Lower lobe of right lung (tissue), 2 donors: ENCODE results near the gene ECPAS. TPM values are rescaled to one million over a fixed set of nuclear protein-coding genes. Genes with fewer than 3 reads are reported as not detected.
"Not testable (repeated sequence)": the region's sequence is repeated elsewhere in the genome, so short reads cannot be mapped to it uniquely, and the experiment has no call there.

Source experiments
- ATAC-seq, 2 donors: fragments of 200-7000 bp; cut with Tn5 transposase; one replicate each; pipeline ENCODE4 v1.9.1; 2020 to 2022; ENCODE audit warnings: mild to moderate bottlenecking in 2 of 2, moderate library complexity in 2 of 2
- DNase-seq: peaks from one replicate; pipeline ENCODE4 v3.0.0-alpha.2; 2020
- H3K27ac ChIP-seq: fragments of 200-600 bp; one replicate; pipeline ENCODE4 v1.8.0; 2022
- H3K27me3 ChIP-seq: fragments of 200-600 bp; one replicate; pipeline ENCODE4 v1.8.0; 2022; ENCODE audit warnings: low read depth
- H3K36me3 ChIP-seq: fragments of 200-600 bp; one replicate; pipeline ENCODE4 v1.8.0; 2022; ENCODE audit warnings: mild to moderate bottlenecking
- H3K4me1 ChIP-seq: fragments of 200-600 bp; one replicate; pipeline ENCODE4 v1.8.0; 2022
- H3K4me3 ChIP-seq: fragments of 200-600 bp; one replicate; pipeline ENCODE4 v1.8.0; 2022; ENCODE audit warnings: mild to moderate bottlenecking
- H3K9me3 ChIP-seq: fragments of 200-600 bp; one replicate; pipeline ENCODE4 v1.8.0; 2022
- CTCF ChIP-seq: fragments of 200-600 bp; IDR thresholded peaks from one replicate; pipeline ENCODE4 v1.8.0; 2022; ENCODE audit warnings: antibody characterized with exemption, mild to moderate bottlenecking
- intact Hi-C: fragments of 100-400 bp; cut with DNase I; formaldehyde crosslinking; loops from one replicate; pipeline ENCODE4 v1.11.0; 2022
- total RNA-seq: library from RNA; stranded (reverse); fragmentation: NEBNext Ultra II Directional; extraction: Animal tissue kit (Norgen Biotek cat#: 25700); gene quantifications from one replicate; pipeline ENCODE4 v1.2.1, GENCODE V29; 2021
- donor health status: DM: no; HTN: yes; CAD: no; lungs with severe emphysema.

The ECPAS gene
- total RNA-seq, 1 donor from 2014 or later, result 97.1 TPM

- DNase-seq, result no peak
- ATAC-seq, result no peak
- no peaks in the 10 kb centered on the region for H3K27me3 ChIP-seq
- H3K27ac ChIP-seq, result no peak overlapping the region
- H3K9me3 ChIP-seq, result no peaks in the 10 kb centered on the region
- intact Hi-C loops, result no loop called here
- no peak overlapping the region for H3K4me3 ChIP-seq
- no peaks in the 10 kb centered on the region for H3K36me3 ChIP-seq
- peaks cover 11% of the 10 kb centered on the region for H3K4me1 ChIP-seq
- TF ChIP-seq CTCF, result no peak
Observed at GRCh38 chr9:111527347-111527746, 43.2 kb upstream of the ECPAS start.

- DNase-seq (peak; percentile 85), ATAC-seq (peak; percentile 92 to 95)
- no peak for TF ChIP-seq CTCF
- peaks cover 11% of the 10 kb centered on the region for H3K4me1 ChIP-seq
- intact Hi-C loops, result no loop called here
- H3K27me3 ChIP-seq, result no peaks in the 10 kb centered on the region
- peak within 1 kb of the TSS; percentile 73 for H3K4me3 ChIP-seq
- H3K36me3 ChIP-seq, result no peaks in the 10 kb centered on the region
- peak within 1 kb of the TSS; percentile 38 for H3K27ac ChIP-seq
- no peaks in the 10 kb centered on the region for H3K9me3 ChIP-seq
Observed at GRCh38 chr9:111525056-111525977, 41.1 kb upstream of the ECPAS start, which contains the start of gene ZNF483. Gene ZNF483 (plus strand): TSS chr9:111525179. CDS start chr9:111527396, 2,217 bp downstream.

GRCh38 chr9:111524731-111525055 is 40.5 kb upstream of the ECPAS start:
- Histone ChIP-seq H3K27me3 (no peaks in the 10 kb centered on the region), H3K9me3 (no peaks in the 10 kb centered on the region), H3K36me3 (no peaks in the 10 kb centered on the region), H3K4me1 (peaks cover 11% of the 10 kb centered on the region), H3K4me3 (peak overlapping the region; percentile 73), H3K27ac (no peak overlapping the region)
- DNase-seq (no peak), ATAC-seq (no peak)
- no peak for TF ChIP-seq CTCF
- intact Hi-C loops, result no loop called here

GRCh38 chr9:111516061-111516465 is 31.9 kb upstream of the ECPAS start:
- no peak for TF ChIP-seq CTCF
- Histone ChIP-seq H3K36me3 (no peaks in the 10 kb centered on the region), H3K4me3 (no peak overlapping the region), H3K4me1 (no peaks in the 10 kb centered on the region), H3K9me3 (no peaks in the 10 kb centered on the region), H3K27ac (no peak overlapping the region), H3K27me3 (no peaks in the 10 kb centered on the region)
- DNase-seq (no peak), ATAC-seq (no peak)
- intact Hi-C loops, result no loop called here

- TF ChIP-seq CTCF, result no peak
- no peaks in the 10 kb centered on the region for H3K27me3 ChIP-seq
- H3K27ac ChIP-seq, result no peak overlapping the region
- intact Hi-C loops, result no loop called here
- no peak overlapping the region for H3K4me3 ChIP-seq
- no peaks in the 10 kb centered on the region for H3K9me3 ChIP-seq
- DNase-seq (no peak), ATAC-seq (no peak)
- no peaks in the 10 kb centered on the region for H3K4me1 ChIP-seq
- no peaks in the 10 kb centered on the region for H3K36me3 ChIP-seq
Observed at GRCh38 chr9:111514967-111515366, 30.8 kb upstream of the ECPAS start.

- H3K27ac ChIP-seq, H3K4me3 ChIP-seq, H3K4me1 ChIP-seq, intact Hi-C loops, ATAC-seq, H3K27me3 ChIP-seq, H3K36me3 ChIP-seq, DNase-seq, H3K9me3 ChIP-seq: not testable (repeated sequence)
Observed at GRCh38 chr9:111511581-111511980, 27.4 kb upstream of the ECPAS start.
